MM.1S (cell line): ENCODE measurements around the gene APOBEC3B.

Experiments used
- CTCF ChIP-seq: fragments of 300-600 bp; sonication (generic); IDR thresholded peaks from 2 replicates; pipeline ENCODE4 v1.5.1; 2016; ENCODE audit warnings: antibody characterized with exemption, low read length, mixed read lengths
- EZH2 ChIP-seq: fragments of 300-600 bp; sonication (generic); optimal IDR thresholded peaks from 2 replicates; pipeline ENCODE3; 2017; ENCODE audit warnings: low read depth, mild to moderate bottlenecking, antibody characterized with exemption, low read length, mixed read lengths
- EZH2phosphoT487 ChIP-seq: fragments of 300-600 bp; sonication (generic); IDR thresholded peaks from 2 replicates; pipeline ENCODE4 v1.6.1; 2018; ENCODE audit warnings: antibody characterized with exemption, low read length

GRCh38 chr22:39039306-39040126 lies 57.4 kb downstream of the APOBEC3B start:
- TF ChIP-seq CTCF (no peak), EZH2 (no peak), EZH2phosphoT487 (no peak)
